Neural cell (in vitro differentiated cells): Measurements from ENCODE around the gene ASCL2. TPM values are rescaled to one million over a fixed set of nuclear protein-coding genes. Genes with fewer than 3 reads are reported as not detected.

Source experiments
- H2AFZ ChIP-seq: fragments of 200-600, 300-800 bp; sonication (generic), shearing (Covaris generic); 2 replicates; pipeline ENCODE4 v1.6.0; 2014; ENCODE audit warnings: low read depth, mild to moderate bottlenecking, antibody characterized with exemption, low read length, moderate library complexity
- H3F3A ChIP-seq: fragments of 200-600 bp; shearing (Covaris generic); 2 replicates; pipeline ENCODE4 v1.6.1; 2016; ENCODE audit warnings: mild to moderate bottlenecking, moderate library complexity, mixed read lengths, antibody characterized with exemption, low read length; ENCODE audit not compliant: insufficient read depth, poor library complexity, severe bottlenecking
- H3K27ac ChIP-seq: fragments of 200-600, 300-800 bp; sonication (generic), shearing (Covaris generic); 2 replicates; pipeline ENCODE4 v1.5.1; 2014; ENCODE audit warnings: mild to moderate bottlenecking, low read length, moderate library complexity
- H3K27me3 ChIP-seq: fragments of 300-800, 200-600 bp; sonication (generic), shearing (Covaris generic); 2 replicates; pipeline ENCODE4 v1.6.0; 2014; ENCODE audit warnings: mild to moderate bottlenecking, low read depth, low read length, moderate library complexity; ENCODE audit not compliant: insufficient read depth
- H3K36me3 ChIP-seq: fragments of 300-800, 200-600 bp; sonication (generic), shearing (Covaris generic); 2 replicates; pipeline ENCODE4 v1.5.1; 2014; ENCODE audit warnings: mild to moderate bottlenecking, antibody characterized with exemption, low read length, moderate library complexity; ENCODE audit not compliant: insufficient read depth
- H3K4me2 ChIP-seq: fragments of 300-800, 200-600 bp; sonication (generic), shearing (Covaris generic); 2 replicates; pipeline ENCODE4 v1.6.0; 2014; ENCODE audit warnings: mild to moderate bottlenecking, low read length
- H3K4me3 ChIP-seq: fragments of 300-800, 200-600 bp; sonication (generic), shearing (Covaris generic); 2 replicates; pipeline ENCODE4 v1.5.1; 2014; ENCODE audit warnings: mild to moderate bottlenecking, low read length, moderate library complexity
- H3K79me2 ChIP-seq: fragments of 200-600 bp; shearing (Covaris generic); replicated peaks from 2 replicates; pipeline ENCODE4 v1.6.0; 2014; ENCODE audit warnings: mild to moderate bottlenecking, low read length, moderate library complexity; ENCODE audit not compliant: insufficient read depth
- H3K9ac ChIP-seq: fragments of 300-800, 200-600 bp; sonication (generic), shearing (Covaris generic); 2 replicates; pipeline ENCODE4 v1.6.1; 2016; ENCODE audit warnings: mild to moderate bottlenecking, low read length, mixed read lengths
- H3K9me2 ChIP-seq: fragments of 200-600 bp; shearing (Covaris generic); 2 replicates; pipeline ENCODE4 v1.6.1; 2016; ENCODE audit warnings: mild to moderate bottlenecking, low read length, mixed read lengths; ENCODE audit not compliant: insufficient read depth
- H3K9me3 ChIP-seq: fragments of 200-600, 300-800 bp; sonication (generic), shearing (Covaris generic); 2 replicates; pipeline ENCODE4 v1.6.1; 2016; ENCODE audit warnings: mild to moderate bottlenecking, mixed run types, low read length, moderate library complexity, mixed read lengths
- H4K20me1 ChIP-seq: fragments of 200-600 bp; shearing (Covaris generic); 2 replicates; pipeline ENCODE4 v1.6.1; 2016; ENCODE audit warnings: mild to moderate bottlenecking, mixed run types; ENCODE audit not compliant: insufficient read depth
- CTCF ChIP-seq: fragments of 450-650 bp; IDR thresholded peaks from 2 replicates; pipeline ENCODE4 v1.5.1; 2014; ENCODE audit warnings: antibody characterized with exemption, mild to moderate bottlenecking, moderate library complexity; ENCODE audit not compliant: poor library complexity, severe bottlenecking
- EP300 ChIP-seq: fragments of 450-650 bp; conservative IDR thresholded peaks from 2 replicates; pipeline ENCODE4 v1.6.1; 2014; ENCODE audit warnings: antibody characterized with exemption, mild to moderate bottlenecking, moderate library complexity; ENCODE audit not compliant: poor library complexity, severe bottlenecking
- EZH2 ChIP-seq: fragments of 200-600, 300-800 bp; shearing (Covaris generic), sonication (generic); IDR thresholded peaks from 2 replicates; pipeline ENCODE4 v1.6.1; 2014; ENCODE audit warnings: antibody characterized with exemption, low read length, borderline replicate concordance, mild to moderate bottlenecking; ENCODE audit not compliant: insufficient read depth, poor library complexity, severe bottlenecking
- MXI1 ChIP-seq: fragments of 450-650 bp; conservative IDR thresholded peaks from 2 replicates; pipeline ENCODE4 v1.6.1; 2014; ENCODE audit warnings: antibody characterized with exemption, mild to moderate bottlenecking; ENCODE audit not compliant: poor library complexity, severe bottlenecking
- POLR2AphosphoS5 ChIP-seq: IDR thresholded peaks from 2 replicates; pipeline ENCODE4 v1.6.1; 2012
- RAD21 ChIP-seq: fragments of 450-650 bp; conservative IDR thresholded peaks from 2 replicates; pipeline ENCODE4 v1.6.1; 2014; ENCODE audit warnings: antibody characterized with exemption, mild to moderate bottlenecking, moderate library complexity
- SMC3 ChIP-seq: fragments of 450-650 bp; conservative IDR thresholded peaks from 2 replicates; pipeline ENCODE4 v1.6.1; 2014; ENCODE audit warnings: antibody characterized with exemption, mild to moderate bottlenecking, moderate library complexity; ENCODE audit not compliant: poor library complexity
- TAF1 ChIP-seq: IDR thresholded peaks from 2 replicates; pipeline ENCODE4 v1.6.1; 2012; ENCODE audit warnings: low read depth
- polyA plus RNA-seq: library from polyadenylated mRNA; depleted of rRNA; stranded (reverse); fragments of >200 nt; gene quantifications from 2 replicates; pipeline ENCODE4 v1.2.3, GENCODE V29; 2014
- TF ChIP-seq, protein P1 (sequence below): IDR thresholded peaks from 2 replicates; pipeline ENCODE4 v1.6.1; 2012; ENCODE audit warnings: borderline replicate concordance

ASCL2 gene
- polyA plus RNA-seq, 1 donor from 2014 or later, result not detected

- Histone ChIP-seq H3K79me2 (no peaks in the 10 kb centered on the region), H2AFZ (no peak overlapping the region), H3K9me2 (no peaks in the 10 kb centered on the region), H3K9ac (no peak overlapping the region), H3K27me3 (no peaks in the 10 kb centered on the region), H3K9me3 (no peaks in the 10 kb centered on the region), H3K27ac (no peak overlapping the region), H3K4me2 (no peak overlapping the region), H3K4me3 (no peak overlapping the region), H3K36me3 (no peaks in the 10 kb centered on the region), H4K20me1 (no peaks in the 10 kb centered on the region), H3F3A (no peaks in the 10 kb centered on the region)
- no peak for TF ChIP-seq POLR2AphosphoS5
- no peak for TF ChIP-seq RAD21
- no peak for TF ChIP-seq EP300
- TF ChIP-seq EZH2, result no peak
- TF ChIP-seq SMC3, result no peak
- TF ChIP-seq, protein P1, sequence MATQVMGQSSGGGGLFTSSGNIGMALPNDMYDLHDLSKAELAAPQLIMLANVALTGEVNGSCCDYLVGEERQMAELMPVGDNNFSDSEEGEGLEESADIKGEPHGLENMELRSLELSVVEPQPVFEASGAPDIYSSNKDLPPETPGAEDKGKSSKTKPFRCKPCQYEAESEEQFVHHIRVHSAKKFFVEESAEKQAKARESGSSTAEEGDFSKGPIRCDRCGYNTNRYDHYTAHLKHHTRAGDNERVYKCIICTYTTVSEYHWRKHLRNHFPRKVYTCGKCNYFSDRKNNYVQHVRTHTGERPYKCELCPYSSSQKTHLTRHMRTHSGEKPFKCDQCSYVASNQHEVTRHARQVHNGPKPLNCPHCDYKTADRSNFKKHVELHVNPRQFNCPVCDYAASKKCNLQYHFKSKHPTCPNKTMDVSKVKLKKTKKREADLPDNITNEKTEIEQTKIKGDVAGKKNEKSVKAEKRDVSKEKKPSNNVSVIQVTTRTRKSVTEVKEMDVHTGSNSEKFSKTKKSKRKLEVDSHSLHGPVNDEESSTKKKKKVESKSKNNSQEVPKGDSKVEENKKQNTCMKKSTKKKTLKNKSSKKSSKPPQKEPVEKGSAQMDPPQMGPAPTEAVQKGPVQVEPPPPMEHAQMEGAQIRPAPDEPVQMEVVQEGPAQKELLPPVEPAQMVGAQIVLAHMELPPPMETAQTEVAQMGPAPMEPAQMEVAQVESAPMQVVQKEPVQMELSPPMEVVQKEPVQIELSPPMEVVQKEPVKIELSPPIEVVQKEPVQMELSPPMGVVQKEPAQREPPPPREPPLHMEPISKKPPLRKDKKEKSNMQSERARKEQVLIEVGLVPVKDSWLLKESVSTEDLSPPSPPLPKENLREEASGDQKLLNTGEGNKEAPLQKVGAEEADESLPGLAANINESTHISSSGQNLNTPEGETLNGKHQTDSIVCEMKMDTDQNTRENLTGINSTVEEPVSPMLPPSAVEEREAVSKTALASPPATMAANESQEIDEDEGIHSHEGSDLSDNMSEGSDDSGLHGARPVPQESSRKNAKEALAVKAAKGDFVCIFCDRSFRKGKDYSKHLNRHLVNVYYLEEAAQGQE, result no peak
- TF ChIP-seq MXI1, result no peak
Observed at GRCh38 chr11:2250485-2250884, 19.9 kb downstream of the ASCL2 start.

GRCh38 chr11:2250041-2250440 is 20.3 kb downstream of the ASCL2 start:
- Histone ChIP-seq H3K4me3 (no peak overlapping the region), H3K27me3 (no peaks in the 10 kb centered on the region), H3K4me2 (no peak overlapping the region), H2AFZ (no peak overlapping the region), H3K9me2 (no peaks in the 10 kb centered on the region), H3K27ac (no peak overlapping the region), H4K20me1 (no peaks in the 10 kb centered on the region), H3K9me3 (no peaks in the 10 kb centered on the region), H3K9ac (no peak overlapping the region), H3K79me2 (no peaks in the 10 kb centered on the region), H3F3A (no peaks in the 10 kb centered on the region), H3K36me3 (no peaks in the 10 kb centered on the region)
- no peak for TF ChIP-seq MXI1
- TF ChIP-seq POLR2AphosphoS5, result no peak
- no peak for TF ChIP-seq CTCF
- TF ChIP-seq TAF1, result no peak
- TF ChIP-seq, protein P1, result no peak
- TF ChIP-seq EZH2, result no peak
- TF ChIP-seq EP300, result no peak
- TF ChIP-seq RAD21, result no peak
- TF ChIP-seq SMC3, result no peak
